SK-N-SH (cell line): ENCODE data around the gene SLC24A3. TPM values are rescaled to one million over a fixed set of nuclear protein-coding genes. Genes with fewer than 3 reads are reported as not detected.

ENCODE experiments used
- CTCF ChIA-PET: fragments of 300-600, 350-600 bp; formaldehyde crosslinking; extraction: SDS; loops from one replicate; lab custom pipeline; 2021; lab: Yijun Ruan, JAX
- POLR2A ChIA-PET: fragments of 350-600 bp; sonication (Branson Sonifier 250); formaldehyde crosslinking; extraction: SDS; loops from one replicate; lab custom pipeline; 2020; ENCODE audit warnings: antibody characterized with exemption, inconsistent platforms; lab: Yijun Ruan, JAX
- DNase-seq: peaks from one replicate; pipeline ENCODE4 v3.0.0; 2012
- H2AFZ ChIP-seq: fragments of 200-600 bp; sonication (generic); 2 replicates; pipeline ENCODE4 v1.8.1; 2016; ENCODE audit warnings: antibody characterized with exemption, mild to moderate bottlenecking, low read depth
- H3F3A ChIP-seq: fragments of 200-600 bp; sonication (generic); replicated peaks from 2 replicates; pipeline ENCODE3; 2016; ENCODE audit warnings: antibody characterized with exemption, mild to moderate bottlenecking; ENCODE audit not compliant: insufficient read depth
- H3K27ac ChIP-seq, 2 experiments: fragments of 200-500 bp in 1 of 2; fragments of 200-600 bp in 1 of 2; sonication (Bioruptor generic) in 1 of 2; sonication (generic), shearing (Covaris generic) in 1 of 2; 2 replicates each; pipeline versions ENCODE4 v1.5.1 to v1.6.1; 2014 to 2016; ENCODE audit warnings: low read depth in 2 of 2, inconsistent platforms in 1 of 2, low read length in 1 of 2, mild to moderate bottlenecking in 1 of 2, mixed read lengths in 1 of 2
- H3K27me3 ChIP-seq: fragments of 200-600 bp; sonication (generic), shearing (Covaris generic); 2 replicates; pipeline ENCODE4 v1.6.1; 2016; ENCODE audit warnings: mixed run types; ENCODE audit not compliant: insufficient read depth
- H3K36me3 ChIP-seq, 2 experiments: fragments of 200-500 bp in 1 of 2; fragments of 200-600 bp in 1 of 2; sonication (Bioruptor generic) in 1 of 2; sonication (generic) in 1 of 2; replicated peaks in 1 of 2; 2 replicates each; pipeline versions ENCODE3 to v1.5.1; 2014 to 2016; ENCODE audit warnings: low read length in 1 of 2, mild to moderate bottlenecking in 1 of 2; ENCODE audit not compliant: insufficient read depth in 2 of 2, control insufficient read depth in 1 of 2
- H3K4me1 ChIP-seq, 2 experiments: fragments of 200-500 bp in 1 of 2; fragments of 200-600 bp in 1 of 2; sonication (Bioruptor generic) in 1 of 2; sonication (generic), shearing (Covaris generic) in 1 of 2; 2 replicates each; pipeline versions ENCODE4 v1.5.1 to v1.6.1; 2014 to 2016; ENCODE audit warnings: low read depth in 1 of 2, low read length in 1 of 2, mixed run types in 1 of 2; ENCODE audit not compliant: insufficient read depth in 2 of 2, control insufficient read depth in 1 of 2
- H3K4me2 ChIP-seq: fragments of 200-600 bp; sonication (generic), shearing (Covaris generic); 2 replicates; pipeline ENCODE4 v1.6.1; 2017; ENCODE audit warnings: mixed run types
- H3K4me3 ChIP-seq, 2 experiments: fragments of 200-500 bp in 1 of 2; fragments of 200-600 bp in 1 of 2; sonication (Bioruptor generic) in 1 of 2; sonication (generic), shearing (Covaris generic) in 1 of 2; 2 replicates each; pipeline versions ENCODE4 v1.5.1 to v1.8.1; 2014 to 2016; ENCODE audit warnings: low read depth in 2 of 2, inconsistent platforms in 1 of 2, low read length in 1 of 2, mild to moderate bottlenecking in 1 of 2, mixed read lengths in 1 of 2, moderate library complexity in 1 of 2
- H3K79me2 ChIP-seq: fragments of 200-600 bp; sonication (generic); 2 replicates; pipeline ENCODE4 v1.8.1; 2017; ENCODE audit warnings: mild to moderate bottlenecking; ENCODE audit not compliant: insufficient read depth
- H3K9ac ChIP-seq: fragments of 200-600 bp; sonication (generic); 2 replicates; pipeline ENCODE4 v1.6.1; 2017; ENCODE audit warnings: mixed run types
- H3K9me2 ChIP-seq: fragments of 200-600 bp; sonication (generic); 2 replicates; pipeline ENCODE4 v1.6.1; 2017; ENCODE audit warnings: mixed run types
- H3K9me3 ChIP-seq: fragments of 200-600 bp; sonication (generic); 2 replicates; pipeline ENCODE4 v1.6.1; 2017; ENCODE audit warnings: mixed run types, mild to moderate bottlenecking, moderate library complexity
- H4K20me1 ChIP-seq: fragments of 200-600 bp; sonication (generic); 2 replicates; pipeline ENCODE4 v1.6.1; 2017; ENCODE audit warnings: mild to moderate bottlenecking, mixed run types; ENCODE audit not compliant: insufficient read depth
- CHD2 ChIP-seq: fragments of 150-350 bp; IDR thresholded peaks from 2 replicates; pipeline ENCODE4 v1.6.1; 2018; ENCODE audit warnings: low read length; ENCODE audit not compliant: partially characterized antibody
- CTCF ChIP-seq: fragments of 200-600 bp; sonication (generic); IDR thresholded peaks from 2 replicates; pipeline ENCODE4 v1.6.1; 2017; ENCODE audit warnings: antibody characterized with exemption, mild to moderate bottlenecking, moderate library complexity
- ELF1 ChIP-seq: IDR thresholded peaks from 2 replicates; pipeline ENCODE4 v1.4.0; 2012
- EP300 ChIP-seq, 2 experiments: IDR thresholded peaks; 2 replicates each; pipeline versions ENCODE4 v1.4.0 to v1.6.1; 2012; ENCODE audit warnings: borderline replicate concordance in 1 of 2, low read depth in 1 of 2, low read length in 1 of 2
- FOSL2 ChIP-seq: IDR thresholded peaks from 2 replicates; pipeline ENCODE4 v1.4.0; 2012; ENCODE audit warnings: low read depth, mild to moderate bottlenecking, moderate library complexity, borderline replicate concordance
- FOXJ3 ChIP-seq: sonication (generic); formaldehyde crosslinking; IDR thresholded peaks from 2 replicates; pipeline ENCODE4 v1.5.1; 2020; ENCODE audit warnings: mild to moderate bottlenecking, missing genetic modification reagents
- FOXM1 ChIP-seq: IDR thresholded peaks from 2 replicates; pipeline ENCODE4 v1.4.0; 2012; ENCODE audit warnings: low read depth, mild to moderate bottlenecking
- MEF2A ChIP-seq: IDR thresholded peaks from 2 replicates; pipeline ENCODE4 v1.4.0; 2012; ENCODE audit warnings: low read depth, borderline replicate concordance
- MXI1 ChIP-seq: IDR thresholded peaks from 2 replicates; pipeline ENCODE4 v1.6.1; 2012; ENCODE audit warnings: mild to moderate bottlenecking, low read depth, low read length, improper control_type of control experiment
- POLR2AphosphoS5 ChIP-seq: IDR thresholded peaks from 2 replicates; pipeline ENCODE4 v1.6.1; 2012; ENCODE audit warnings: low read depth, low read length
- SMC3 ChIP-seq: IDR thresholded peaks from 2 replicates; pipeline ENCODE4 v1.6.1; 2012; ENCODE audit warnings: low read depth, low read length, improper control_type of control experiment
- TAF1 ChIP-seq: IDR thresholded peaks from 2 replicates; pipeline ENCODE4 v1.6.1; 2012; ENCODE audit warnings: low read depth, mild to moderate bottlenecking, low read length, moderate library complexity, borderline replicate concordance
- TEAD4 ChIP-seq: IDR thresholded peaks from 2 replicates; pipeline ENCODE4 v1.4.0; 2012; ENCODE audit warnings: mild to moderate bottlenecking, borderline replicate concordance; ENCODE audit not compliant: insufficient read depth
- USF1 ChIP-seq: IDR thresholded peaks from 2 replicates; pipeline ENCODE4 v1.4.0; 2012; ENCODE audit warnings: low read depth, borderline replicate concordance
- YY1 ChIP-seq: IDR thresholded peaks from 2 replicates; pipeline ENCODE4 v1.4.0; 2012; ENCODE audit warnings: low read depth, mild to moderate bottlenecking
- WGBS: methylation state at CpG from one replicate; pipeline ENCODE4 v1.1.6; 2017; ENCODE audit warnings: low lambda C conversion rate; 5-methylcytosine and 5-hydroxymethylcytosine counted together
- polyA plus RNA-seq, 3 experiments: library from polyadenylated mRNA; depleted of rRNA; stranded (reverse); fragments of >200 nt; gene quantifications; 2 replicates each; pipeline ENCODE4 v1.2.3, GENCODE V29; 2012
- TF ChIP-seq, protein P1 (sequence below): fragments of 150-350 bp; IDR thresholded peaks from 2 replicates; pipeline ENCODE4 v1.6.1; 2016; ENCODE audit warnings: mild to moderate bottlenecking, low read depth, low read length
- TF ChIP-seq, protein P2 (sequence below): IDR thresholded peaks from 2 replicates; pipeline ENCODE4; 2012
- TF ChIP-seq, protein P3 (sequence below): IDR thresholded peaks from 2 replicates; pipeline ENCODE4 v1.6.1; 2012; ENCODE audit warnings: mild to moderate bottlenecking, low read depth, low read length, moderate library complexity

SLC24A3 gene
- polyA plus RNA-seq, 1 of the 3 experiments (the other 2 are of a cell fraction), result not detected

- Histone ChIP-seq H3K27me3 (no peaks in the 10 kb centered on the region; the same call in 1 of the 2 replicates), H3K9me2 (no peaks in the 10 kb centered on the region), H2AFZ (no peak overlapping the region), H3K4me2 (no peak overlapping the region), H3K9me3 (no peaks in the 10 kb centered on the region), H3K4me3 (no peak overlapping the region), H3K4me1 (no peaks in the 10 kb centered on the region), H4K20me1 (no peaks in the 10 kb centered on the region), H3K27ac (no peak overlapping the region), H3K9ac (no peak overlapping the region), H3K79me2 (no peaks in the 10 kb centered on the region), H3K36me3 (no peaks in the 10 kb centered on the region), H3F3A (no peaks in the 10 kb centered on the region)
- ChIA-PET POLR2A (no interaction called here), CTCF (interaction anchor here (1.2 to 1.5 kb wide), 3 partner anchors 10 to 22 kb away, joined by 3 to 6 read pairs (median 4); no protein-coding TSS in a partner anchor)
- 0% methylated on average over 1 of the region's 1 CpG for WGBS
- TF ChIP-seq, protein P1, sequence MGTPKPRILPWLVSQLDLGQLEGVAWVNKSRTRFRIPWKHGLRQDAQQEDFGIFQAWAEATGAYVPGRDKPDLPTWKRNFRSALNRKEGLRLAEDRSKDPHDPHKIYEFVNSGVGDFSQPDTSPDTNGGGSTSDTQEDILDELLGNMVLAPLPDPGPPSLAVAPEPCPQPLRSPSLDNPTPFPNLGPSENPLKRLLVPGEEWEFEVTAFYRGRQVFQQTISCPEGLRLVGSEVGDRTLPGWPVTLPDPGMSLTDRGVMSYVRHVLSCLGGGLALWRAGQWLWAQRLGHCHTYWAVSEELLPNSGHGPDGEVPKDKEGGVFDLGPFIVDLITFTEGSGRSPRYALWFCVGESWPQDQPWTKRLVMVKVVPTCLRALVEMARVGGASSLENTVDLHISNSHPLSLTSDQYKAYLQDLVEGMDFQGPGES, result no peak
- no peak for TF ChIP-seq CTCF
- TF ChIP-seq, protein P2, sequence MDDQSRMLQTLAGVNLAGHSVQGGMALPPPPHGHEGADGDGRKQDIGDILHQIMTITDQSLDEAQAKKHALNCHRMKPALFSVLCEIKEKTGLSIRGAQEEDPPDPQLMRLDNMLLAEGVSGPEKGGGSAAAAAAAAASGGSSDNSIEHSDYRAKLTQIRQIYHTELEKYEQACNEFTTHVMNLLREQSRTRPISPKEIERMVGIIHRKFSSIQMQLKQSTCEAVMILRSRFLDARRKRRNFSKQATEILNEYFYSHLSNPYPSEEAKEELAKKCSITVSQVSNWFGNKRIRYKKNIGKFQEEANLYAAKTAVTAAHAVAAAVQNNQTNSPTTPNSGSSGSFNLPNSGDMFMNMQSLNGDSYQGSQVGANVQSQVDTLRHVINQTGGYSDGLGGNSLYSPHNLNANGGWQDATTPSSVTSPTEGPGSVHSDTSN, result no peak
- TF ChIP-seq FOXJ3 (CRISPR knock-in tag), result no peak
- TF ChIP-seq SMC3, result no peak
- no peak for TF ChIP-seq CHD2
- no peak for TF ChIP-seq TEAD4
- TF ChIP-seq YY1, result no peak
- TF ChIP-seq MXI1, result no peak
- no peak for TF ChIP-seq FOXM1
- no peak for TF ChIP-seq TAF1
- no peak for DNase-seq
Measured at GRCh38 chr20:19605786-19606485, 393.5 kb downstream of the SLC24A3 start.

DNA sequence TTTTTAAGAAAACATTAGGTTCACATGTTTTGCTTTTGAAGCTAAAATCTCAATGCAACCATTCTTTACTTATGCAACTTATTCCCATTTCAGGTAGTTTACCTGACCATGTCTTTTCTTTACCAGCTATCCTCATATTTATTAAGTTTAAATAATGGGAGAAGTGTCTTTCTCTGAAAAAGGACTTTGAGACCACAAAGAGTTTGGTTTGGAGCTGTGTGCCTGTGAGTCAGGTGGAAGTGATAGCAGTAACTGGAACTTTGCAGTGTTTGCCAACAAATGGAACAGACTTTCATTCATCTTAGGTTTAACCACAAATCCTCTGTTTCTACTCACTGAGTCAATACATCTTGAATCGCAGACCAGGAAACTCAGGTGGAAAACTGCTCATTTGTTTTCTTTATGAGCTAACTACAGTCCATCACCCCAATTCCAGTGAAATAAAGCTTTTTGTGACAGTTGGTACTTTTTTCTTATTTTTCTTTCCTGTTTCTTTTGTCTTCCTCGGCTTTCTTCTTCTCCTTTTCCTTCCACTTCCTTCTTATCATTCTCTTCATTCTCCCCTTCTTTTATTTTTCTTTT lies 397.3 kb downstream of the SLC24A3 start:
- H3K4me2 ChIP-seq, result no peak overlapping the region
- H3K9me2 ChIP-seq, result no peaks in the 10 kb centered on the region
- no peaks in the 10 kb centered on the region for H3F3A ChIP-seq
- H2AFZ ChIP-seq, result no peak overlapping the region
- no peak overlapping the region for H3K4me3 ChIP-seq
- no peaks in the 10 kb centered on the region for H3K27me3 ChIP-seq
- no peaks in the 10 kb centered on the region for H3K4me1 ChIP-seq
- no peak overlapping the region for H3K27ac ChIP-seq
- no peaks in the 10 kb centered on the region for H3K9me3 ChIP-seq
- H3K36me3 ChIP-seq, result no peaks in the 10 kb centered on the region
- POLR2A ChIA-PET, result no interaction called here
- no peaks in the 10 kb centered on the region for H4K20me1 ChIP-seq
- no peak overlapping the region for H3K9ac ChIP-seq
- WGBS, result 2% methylated on average over 2 of the region's 2 CpGs
- DNase-seq, result no peak
- CTCF ChIA-PET, result interaction anchor here (0.5 to 1.4 kb wide), 2 partner anchors 26 to 49 kb away, joined by 3 read pairs; no protein-coding TSS in a partner anchor
- H3K79me2 ChIP-seq, result no peaks in the 10 kb centered on the region
- TF ChIP-seq USF1 (no peak), EP300 (IDR thresholded peaks at IDR 0.05; ENCODE audit: borderline replicate concordance in 1 of 2, low read depth in 1 of 2, low read length in 1 of 2) (no peak), MEF2A (no peak), MXI1 (no peak), POLR2AphosphoS5 (no peak), ELF1 (no peak), FOSL2 (no peak)
- TF ChIP-seq, protein P3, sequence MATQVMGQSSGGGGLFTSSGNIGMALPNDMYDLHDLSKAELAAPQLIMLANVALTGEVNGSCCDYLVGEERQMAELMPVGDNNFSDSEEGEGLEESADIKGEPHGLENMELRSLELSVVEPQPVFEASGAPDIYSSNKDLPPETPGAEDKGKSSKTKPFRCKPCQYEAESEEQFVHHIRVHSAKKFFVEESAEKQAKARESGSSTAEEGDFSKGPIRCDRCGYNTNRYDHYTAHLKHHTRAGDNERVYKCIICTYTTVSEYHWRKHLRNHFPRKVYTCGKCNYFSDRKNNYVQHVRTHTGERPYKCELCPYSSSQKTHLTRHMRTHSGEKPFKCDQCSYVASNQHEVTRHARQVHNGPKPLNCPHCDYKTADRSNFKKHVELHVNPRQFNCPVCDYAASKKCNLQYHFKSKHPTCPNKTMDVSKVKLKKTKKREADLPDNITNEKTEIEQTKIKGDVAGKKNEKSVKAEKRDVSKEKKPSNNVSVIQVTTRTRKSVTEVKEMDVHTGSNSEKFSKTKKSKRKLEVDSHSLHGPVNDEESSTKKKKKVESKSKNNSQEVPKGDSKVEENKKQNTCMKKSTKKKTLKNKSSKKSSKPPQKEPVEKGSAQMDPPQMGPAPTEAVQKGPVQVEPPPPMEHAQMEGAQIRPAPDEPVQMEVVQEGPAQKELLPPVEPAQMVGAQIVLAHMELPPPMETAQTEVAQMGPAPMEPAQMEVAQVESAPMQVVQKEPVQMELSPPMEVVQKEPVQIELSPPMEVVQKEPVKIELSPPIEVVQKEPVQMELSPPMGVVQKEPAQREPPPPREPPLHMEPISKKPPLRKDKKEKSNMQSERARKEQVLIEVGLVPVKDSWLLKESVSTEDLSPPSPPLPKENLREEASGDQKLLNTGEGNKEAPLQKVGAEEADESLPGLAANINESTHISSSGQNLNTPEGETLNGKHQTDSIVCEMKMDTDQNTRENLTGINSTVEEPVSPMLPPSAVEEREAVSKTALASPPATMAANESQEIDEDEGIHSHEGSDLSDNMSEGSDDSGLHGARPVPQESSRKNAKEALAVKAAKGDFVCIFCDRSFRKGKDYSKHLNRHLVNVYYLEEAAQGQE, result no peak
